Glutamatergic neuron (in vitro differentiated cells): ENCODE data around the gene PRR35. TPM values are rescaled to one million over a fixed set of nuclear protein-coding genes. Genes with fewer than 3 reads are reported as not detected.
A peak's percentile ranks its signal among the peaks of the same experiment; 100 is the strongest.

Experiments
- DNase-seq: peaks from one replicate; pipeline ENCODE4 v3.0.0; 2022
- H3K27ac Mint-ChIP-seq: one replicate; pipeline ENCODE4 v1.8.0; 2020; ENCODE audit warnings: mild to moderate bottlenecking, mixed read lengths, inconsistent platforms; ENCODE audit not compliant: unreplicated experiment
- H3K27me3 Mint-ChIP-seq: one replicate; pipeline ENCODE4 v1.8.0; 2020; ENCODE audit warnings: mild to moderate bottlenecking, moderate library complexity, mixed read lengths, inconsistent platforms; ENCODE audit not compliant: unreplicated experiment
- H3K36me3 Mint-ChIP-seq: one replicate; pipeline ENCODE4 v1.8.0; 2020; ENCODE audit warnings: mild to moderate bottlenecking, mixed read lengths, inconsistent platforms; ENCODE audit not compliant: unreplicated experiment
- H3K4me1 Mint-ChIP-seq: one replicate; pipeline ENCODE4 v1.8.0; 2020; ENCODE audit warnings: mild to moderate bottlenecking, low read depth, mixed read lengths, inconsistent platforms; ENCODE audit not compliant: unreplicated experiment
- H3K4me3 Mint-ChIP-seq: one replicate; pipeline ENCODE4 v1.8.0; 2020; ENCODE audit warnings: mild to moderate bottlenecking, mixed read lengths, inconsistent platforms; ENCODE audit not compliant: unreplicated experiment
- H3K9me3 Mint-ChIP-seq: one replicate; pipeline ENCODE4 v1.8.0; 2020; ENCODE audit warnings: mild to moderate bottlenecking, moderate library complexity, mixed read lengths, inconsistent platforms; ENCODE audit not compliant: unreplicated experiment
- CTCF ChIP-seq: fragments of 200-600 bp; sonication (generic); IDR thresholded peaks from one replicate; pipeline ENCODE4 v1.5.0; 2021; ENCODE audit not compliant: partially characterized antibody, unreplicated experiment
- total RNA-seq: library from RNA; stranded (reverse); fragmentation: NEBNext Ultra II Directional; extraction: Animal tissue kit (Norgen Biotek cat#: 25700); gene quantifications from one replicate; pipeline ENCODE4 v1.2.1, GENCODE V29; 2021; ENCODE audit not compliant: unreplicated experiment

The PRR35 gene
- total RNA-seq, 1 donor from 2014 or later = not detected

- Mint-ChIP-seq H3K27ac (peak overlapping the region; percentile 75), H3K4me1 (peaks cover 15% of the 10 kb centered on the region)
Measured at GRCh38 chr16:525123-525519, 35.1 kb upstream of the PRR35 start.

GRCh38 chr16:525520-526180 is 34.5 kb upstream of the PRR35 start:
- Mint-ChIP-seq H3K9me3 (peaks cover 23% of the 10 kb centered on the region), H3K36me3 (no peaks in the 10 kb centered on the region), H3K27ac (peak overlapping the region; percentile 75), H3K27me3 (peaks cover 16% of the 10 kb centered on the region), H3K4me3 (peak overlapping the region; percentile 67), H3K4me1 (peaks cover 16% of the 10 kb centered on the region)
- TF ChIP-seq CTCF = no peak
- DNase-seq = no peak

More at GRCh38 chr16:525123-525519, 35.1 kb upstream of the PRR35 start:
- H3K4me3 Mint-ChIP-seq = peak overlapping the region; percentile 67
- peaks cover 23% of the 10 kb centered on the region for H3K9me3 Mint-ChIP-seq
- DNase-seq = no peak
- TF ChIP-seq CTCF = no peak
- H3K36me3 Mint-ChIP-seq = no peaks in the 10 kb centered on the region
- peaks cover 16% of the 10 kb centered on the region for H3K27me3 Mint-ChIP-seq

GRCh38 chr16:526181-527014 is 33.8 kb upstream of the PRR35 start:
- Mint-ChIP-seq H3K27ac (peak overlapping the region; percentile 97), H3K4me3 (peak overlapping the region; percentile 93), H3K27me3 (peaks cover 16% of the 10 kb centered on the region), H3K4me1 (peaks cover 16% of the 10 kb centered on the region), H3K9me3 (peaks cover 23% of the 10 kb centered on the region), H3K36me3 (no peaks in the 10 kb centered on the region)
- no peak for TF ChIP-seq CTCF
- peak; percentile 80 for DNase-seq

GRCh38 chr16:527015-527903 is 32.9 kb upstream of the PRR35 start, which contains the start of gene CAPN15:
Gene CAPN15, plus strand, starts transcription at chr16:527712. Its CDS starts 19,127 bp downstream, at chr16:546839.
- Mint-ChIP-seq H3K4me1 (peaks cover 16% of the 10 kb centered on the region), H3K36me3 (no peaks in the 10 kb centered on the region), H3K27me3 (peaks cover 16% of the 10 kb centered on the region), H3K27ac (peak within 1 kb of the TSS; percentile 97), H3K9me3 (peaks cover 23% of the 10 kb centered on the region), H3K4me3 (peak within 1 kb of the TSS; percentile 93)
- peak; percentile 40 for TF ChIP-seq CTCF
- DNase-seq = peak; percentile 93
